Endothelial cell of umbilical vein (primary cell): ENCODE measurements around the gene NAGLU. TPM values are rescaled to one million over a fixed set of nuclear protein-coding genes. Genes with fewer than 3 reads are reported as not detected.

Source experiments
- BruUV-seq: library from RNA; stranded (reverse); fragments of 400-500 nt; replicated peaks from 2 replicates; lab custom pipeline; 2021; lab: Mats Ljungman, UMichigan
- CTCF ChIA-PET: fragments of 300-600, 350-600 bp; sonication (Branson Sonifier 250); formaldehyde crosslinking; loops from one replicate; lab custom pipeline; 2021; ENCODE audit warnings: antibody characterized with exemption, inconsistent platforms; lab: Charles Lee
- POLR2A ChIA-PET: fragments of 300-600, 350-600 bp; sonication (Branson Sonifier 250); formaldehyde crosslinking; loops from one replicate; lab custom pipeline; 2021; ENCODE audit warnings: antibody characterized with exemption, inconsistent platforms; lab: Charles Lee
- DNase-seq: peaks from one replicate; pipeline ENCODE4 v3.0.0-alpha.2; 2011; ENCODE audit warnings: low read depth, low spot score
- FAIRE-seq: peaks from 2 replicates; lab custom pipeline; 2011; peaks lifted over from hg19 to GRCh38; lab: Jason Lieb, UNC
- H2AFZ ChIP-seq: 2 replicates; pipeline ENCODE4 v1.6.0; 2012; ENCODE audit warnings: low read depth, low read length, control low read depth, inconsistent platforms
- H3K27ac ChIP-seq: 2 replicates; pipeline ENCODE4 v1.5.1; 2011; ENCODE audit warnings: low read depth, mild to moderate bottlenecking, control low read depth, low read length, moderate library complexity; ENCODE audit not compliant: insufficient read depth
- H3K27me3 ChIP-seq, 2 experiments: 2 replicates each; pipeline versions ENCODE4 v1.6.0 to v1.6.1; 2011; ENCODE audit warnings: low read length in 2 of 2, mixed read lengths in 1 of 2; ENCODE audit not compliant: control insufficient read depth in 2 of 2, insufficient read depth in 2 of 2
- H3K36me3 ChIP-seq, 2 experiments: 2 replicates in 1 of 2; 3 replicates in 1 of 2; pipeline ENCODE4 v1.5.1; 2011; ENCODE audit warnings: low read length in 2 of 2, mild to moderate bottlenecking in 1 of 2, moderate library complexity in 1 of 2; ENCODE audit not compliant: control insufficient read depth in 2 of 2, insufficient read depth in 2 of 2; ENCODE audit errors: extremely low read depth in 1 of 2
- H3K4me1 ChIP-seq: 3 replicates; pipeline ENCODE4 v1.5.1; 2011; ENCODE audit warnings: mild to moderate bottlenecking, low read length; ENCODE audit not compliant: control insufficient read depth, insufficient read depth; ENCODE audit errors: extremely low read depth
- H3K4me2 ChIP-seq: 2 replicates; pipeline ENCODE4 v1.6.1; 2011; ENCODE audit warnings: low read length, control low read depth, mixed read lengths; ENCODE audit not compliant: insufficient read depth
- H3K4me3 ChIP-seq, 3 experiments: fragments of 200-600 bp in 1 of 3; sonication (generic), shearing (Covaris generic) in 1 of 3; replicated peaks in 1 of 3; 2 replicates each; pipeline ENCODE4 v1.5.1; 2011 to 2016; ENCODE audit warnings: control low read depth in 3 of 3, low read length in 3 of 3, mild to moderate bottlenecking in 2 of 3, inconsistent platforms in 1 of 3, low read depth in 1 of 3, moderate library complexity in 1 of 3; ENCODE audit not compliant: insufficient read depth in 1 of 3
- H3K79me2 ChIP-seq: 2 replicates; pipeline ENCODE4 v1.6.0; 2012; ENCODE audit warnings: low read length, inconsistent platforms; ENCODE audit not compliant: control insufficient read depth, insufficient read depth
- H3K9ac ChIP-seq: replicated peaks from 2 replicates; pipeline ENCODE3; 2011; ENCODE audit warnings: low read length, control low read depth; ENCODE audit not compliant: insufficient read depth; ENCODE audit errors: extremely low read depth
- H3K9me1 ChIP-seq: replicated peaks from 3 replicates; pipeline ENCODE4 v1.6.0; 2011; ENCODE audit warnings: mild to moderate bottlenecking, low read length; ENCODE audit not compliant: control insufficient read depth, insufficient read depth; ENCODE audit errors: extremely low read depth
- H3K9me3 ChIP-seq: replicated peaks from 2 replicates; pipeline ENCODE4 v1.5.1; 2012; ENCODE audit warnings: low read length, inconsistent platforms; ENCODE audit not compliant: control insufficient read depth, insufficient read depth
- H4K20me1 ChIP-seq: replicated peaks from 2 replicates; pipeline ENCODE3; 2011; ENCODE audit warnings: mild to moderate bottlenecking, low read length; ENCODE audit not compliant: control insufficient read depth, insufficient read depth; ENCODE audit errors: extremely low read depth
- CTCF ChIP-seq, 2 donors: IDR thresholded peaks; 1 replicate in 1 of 2; 2 replicates in 1 of 2; pipeline ENCODE4 v1.5.1; 2011; ENCODE audit warnings: low read length in 2 of 2, mild to moderate bottlenecking in 2 of 2, moderate library complexity in 2 of 2, control low read depth in 1 of 2, inconsistent platforms in 1 of 2, low read depth in 1 of 2; ENCODE audit not compliant: insufficient read depth in 1 of 2; ENCODE audit errors: extremely low read depth in 1 of 2
- EZH2 ChIP-seq: IDR thresholded peaks from 2 replicates; pipeline ENCODE4 v1.6.1; 2012; ENCODE audit warnings: borderline replicate concordance, low read depth, mild to moderate bottlenecking, moderate library complexity, low read length, inconsistent platforms; ENCODE audit not compliant: severe bottlenecking
- FOS ChIP-seq: IDR thresholded peaks from 2 replicates; pipeline ENCODE4 v1.6.1; 2011; ENCODE audit warnings: mild to moderate bottlenecking, low read length, moderate library complexity, borderline replicate concordance; ENCODE audit not compliant: insufficient read depth
- GATA2 ChIP-seq: IDR thresholded peaks from 2 replicates; pipeline ENCODE4 v1.7.0; 2011; ENCODE audit warnings: low read depth, mild to moderate bottlenecking, moderate library complexity, mixed read lengths, low read length; ENCODE audit not compliant: insufficient read length, insufficient read depth
- JUN ChIP-seq: IDR thresholded peaks from 2 replicates; pipeline ENCODE4 v1.6.1; 2011; ENCODE audit warnings: borderline replicate concordance, low read depth; ENCODE audit not compliant: insufficient read length, insufficient read depth
- MAX ChIP-seq: IDR thresholded peaks from 2 replicates; pipeline ENCODE4 v1.6.1; 2011; ENCODE audit not compliant: insufficient read depth, insufficient read length
- MYC ChIP-seq: IDR thresholded peaks from one replicate; pipeline ENCODE4 v1.6.1; 2011; ENCODE audit warnings: mild to moderate bottlenecking, low read depth, low read length
- POLR2A ChIP-seq: IDR thresholded peaks from 2 replicates; pipeline ENCODE4 v1.6.1; 2012; ENCODE audit warnings: low read depth, mild to moderate bottlenecking, control low read depth, low read length
- POLR2AphosphoS5 ChIP-seq: IDR thresholded peaks from 2 replicates; pipeline ENCODE4 v1.6.1; 2012; ENCODE audit warnings: low read depth, mild to moderate bottlenecking, control low read depth, low read length, moderate library complexity; ENCODE audit not compliant: insufficient read depth
- dilution Hi-C: fragments of 300-500 bp; cut with MboI; formaldehyde crosslinking; loops from one replicate; pipeline ENCODE4 v1.15.0; 2019; ENCODE audit warnings: low sequenced_read_pairs; ENCODE audit not compliant: extremely low pct_ligation_motif_present
- intact Hi-C: fragments of 100-400 bp; cut with micrococcal nuclease; formaldehyde crosslinking; loops from one replicate; pipeline ENCODE4 v1.10.0; 2022
- polyA plus RNA-seq, 4 experiments: library from polyadenylated mRNA; depleted of rRNA in 3 of 4; stranded (reverse) in 3 of 4; unstranded in 1 of 4; fragments of >200 nt; gene quantifications; 2 replicates each; pipeline versions ENCODE4 v1.2.1 to v1.2.3, GENCODE V29; 2011 to 2012; ENCODE audit warnings: missing spikeins in 1 of 4
- total RNA-seq: library from RNA; stranded (reverse); gene quantifications from 2 replicates; pipeline ENCODE4 v1.2.3, GENCODE V29; 2021

Gene NAGLU
- total and polyA plus RNA-seq, 2 donors (not counting 3 experiments of a cell fraction or from before 2014, with no cell fraction given), result 50.2 to 54.2 TPM

- ChIA-PET CTCF (interaction anchor here (0.9 to 4.9 kb wide), 5 partner anchors 18 to 100 kb away, joined by 3 to 21 read pairs (median 7); partner anchors contain the start of gene STAT3), POLR2A (no interaction called here)
- Histone ChIP-seq H3K79me2 (no peaks in the 10 kb centered on the region), H3K4me3 (no peak overlapping the region), H3K9me3 (no peaks in the 10 kb centered on the region), H3K9ac (no peak overlapping the region), H4K20me1 (no peaks in the 10 kb centered on the region), H3K4me2 (no peak overlapping the region), H3K9me1 (no peaks in the 10 kb centered on the region), H2AFZ (no peak overlapping the region), H3K27me3 (no peaks in the 10 kb centered on the region), H3K36me3 (peaks cover 7 to 15% of the 10 kb centered on the region in 2 experiments), H3K4me1 (peaks cover 7% of the 10 kb centered on the region), H3K27ac (no peak overlapping the region)
- no TSS peak for BruUV-seq
- intact Hi-C loops, result no loop called here
- FAIRE-seq (no peak), DNase-seq (no peak)
- dilution Hi-C loops, result no loop called here
- TF ChIP-seq GATA2 (no peak), MYC (no peak), MAX (no peak), EZH2 (no peak), JUN (no peak), FOS (no peak), POLR2A (no peak), POLR2AphosphoS5 (no peak), CTCF (IDR thresholded peaks at IDR 0.05; ENCODE audit: extremely low read depth in 1 of 2, insufficient read depth in 1 of 2, low read depth in 1 of 2, low read length in 2 of 2) (no peak)
These were observed 48.0 kb upstream of the NAGLU start for GRCh38 chr17:42488032-42488431.
